HepG2 (cell line): ENCODE measurements around the gene KIAA0232. TPM values are rescaled to one million over a fixed set of nuclear protein-coding genes. Genes with fewer than 3 reads are reported as not detected.

Source experiments
- ATAC-seq: fragments of 200-7000 bp; cut with Tn5 transposase; 3 replicates; pipeline ENCODE4 v1.9.1; 2020; ENCODE audit warnings: mild to moderate bottlenecking, moderate library complexity
- BruUV-seq: library from RNA; stranded (reverse); fragments of 400-500 nt; replicated peaks from 2 replicates; lab custom pipeline; 2021; lab: Mats Ljungman, UMichigan
- CTCF ChIA-PET: fragments of 300-600 bp; formaldehyde crosslinking; extraction: SDS; loops from one replicate; lab custom pipeline; 2021; ENCODE audit warnings: low total read pairs, inconsistent platforms, low intra/inter-chr PET ratio; lab: Yijun Ruan, JAX
- POLR2A ChIA-PET: fragments of 350-600 bp; sonication (Branson Sonifier 250); formaldehyde crosslinking; loops from one replicate; lab custom pipeline; 2020; ENCODE audit warnings: antibody characterized with exemption, inconsistent platforms; lab: Yijun Ruan, JAX
- DNase-seq: peaks from one replicate; pipeline ENCODE4 v3.0.0-alpha.2; 2015; ENCODE audit warnings: low spot score
- FAIRE-seq: peaks from 3 replicates; lab custom pipeline; 2011; peaks lifted over from hg19 to GRCh38; lab: Jason Lieb, UNC
- H2AFZ ChIP-seq: one replicate; pipeline ENCODE4 v1.6.1; 2011; ENCODE audit warnings: low read length, inconsistent platforms
- H3K27ac ChIP-seq: fragments of 300-600 bp; 3 replicates; pipeline ENCODE4 v1.8.0; 2011; ENCODE audit warnings: mixed run types, mild to moderate bottlenecking, mixed read lengths, low read length, inconsistent platforms; ENCODE audit not compliant: insufficient read depth; ENCODE audit errors: extremely low read length
- H3K27me3 ChIP-seq, 2 experiments: fragments of 200-600 bp in 1 of 2; 2 replicates in 1 of 2; 3 replicates in 1 of 2; pipeline versions ENCODE4 v1.6.0 to v1.8.0; 2011; ENCODE audit warnings: low read length in 2 of 2, mild to moderate bottlenecking in 2 of 2, moderate library complexity in 2 of 2, inconsistent platforms in 1 of 2; ENCODE audit not compliant: insufficient read depth in 2 of 2, control insufficient read depth in 1 of 2
- H3K36me3 ChIP-seq, 2 experiments: fragments of 200-600 bp in 1 of 2; replicated peaks in 1 of 2; 2 replicates in 1 of 2; 3 replicates in 1 of 2; pipeline versions ENCODE4 v1.5.1 to v1.8.0; 2011; ENCODE audit warnings: low read length in 2 of 2, inconsistent platforms in 1 of 2; ENCODE audit not compliant: insufficient read depth in 2 of 2, control insufficient read depth in 1 of 2
- H3K4me1 ChIP-seq: 2 replicates; pipeline ENCODE4 v1.5.1; 2012; ENCODE audit warnings: low read length, inconsistent platforms; ENCODE audit not compliant: insufficient read depth
- H3K4me2 ChIP-seq: 2 replicates; pipeline ENCODE4 v1.6.0; 2011; ENCODE audit warnings: low read depth, low read length, inconsistent platforms
- H3K4me3 ChIP-seq, 3 experiments: fragments of 200-600 bp in 1 of 3; sonication (generic), shearing (Covaris generic) in 1 of 3; replicated peaks in 1 of 3; 2 replicates each; pipeline ENCODE4 v1.5.1; 2011 to 2016; ENCODE audit warnings: low read length in 3 of 3, inconsistent platforms in 2 of 3, low read depth in 2 of 3, mild to moderate bottlenecking in 2 of 3, control low read depth in 1 of 3, mixed read lengths in 1 of 3; ENCODE audit not compliant: insufficient read depth in 1 of 3
- H3K79me2 ChIP-seq: one replicate; pipeline ENCODE4 v1.6.1; 2011; ENCODE audit warnings: low read length, inconsistent platforms; ENCODE audit not compliant: insufficient read depth
- H3K9ac ChIP-seq: 2 replicates; pipeline ENCODE4 v1.6.0; 2011; ENCODE audit warnings: mild to moderate bottlenecking, low read depth, low read length, inconsistent platforms; ENCODE audit not compliant: insufficient read depth
- H3K9me3 ChIP-seq: 2 replicates; pipeline ENCODE4 v1.5.1; 2012; ENCODE audit warnings: mild to moderate bottlenecking, low read length
- H4K20me1 ChIP-seq: 2 replicates; pipeline ENCODE4 v1.6.0; 2011; ENCODE audit warnings: inconsistent platforms, mild to moderate bottlenecking, low read length, moderate library complexity; ENCODE audit not compliant: insufficient read depth
- CENPX ChIP-seq: sonication (generic); formaldehyde crosslinking; IDR thresholded peaks from 2 replicates; pipeline ENCODE4 v1.9.0; 2021; ENCODE audit warnings: mild to moderate bottlenecking, missing genetic modification reagents, moderate library complexity
- FOXK1 ChIP-seq: sonication (generic); formaldehyde crosslinking; IDR thresholded peaks from 2 replicates; pipeline ENCODE4 v1.4.0; 2020; ENCODE audit warnings: low read depth, missing genetic modification reagents, borderline replicate concordance
- IRX3 ChIP-seq: sonication (generic); formaldehyde crosslinking; IDR thresholded peaks from 2 replicates; pipeline ENCODE4 v1.8.1; 2023; ENCODE audit warnings: mild to moderate bottlenecking, low read depth, missing genetic modification reagents, borderline replicate concordance
- ISL2 ChIP-seq: sonication (generic); formaldehyde crosslinking; IDR thresholded peaks from 2 replicates; pipeline ENCODE4 v1.5.0; 2020; ENCODE audit warnings: missing genetic modification reagents
- ISX ChIP-seq: sonication (generic); formaldehyde crosslinking; conservative IDR thresholded peaks from 2 replicates; pipeline ENCODE4 v1.5.0; 2020; ENCODE audit warnings: missing genetic modification reagents
- MAFK ChIP-seq, 2 experiments: IDR thresholded peaks in 1 of 2; conservative IDR thresholded peaks in 1 of 2; 2 replicates each; pipeline ENCODE4 v1.6.1; 2011; ENCODE audit warnings: improper control_type of control experiment in 2 of 2, low read length in 2 of 2
- NR2F1 ChIP-seq, 2 experiments: fragments of 450-650 bp in 1 of 2; formaldehyde crosslinking in 1 of 2; IDR thresholded peaks; 2 replicates each; pipeline versions ENCODE4 v1.5.0 to v1.6.1; 2016 to 2020; ENCODE audit warnings: mild to moderate bottlenecking in 1 of 2, missing compliant biosample characterization in 1 of 2, missing genetic modification reagents in 1 of 2, moderate library complexity in 1 of 2
- POGZ ChIP-seq: sonication (generic); formaldehyde crosslinking; IDR thresholded peaks from 2 replicates; pipeline ENCODE4 v1.4.0; 2020; ENCODE audit warnings: mild to moderate bottlenecking, missing genetic modification reagents
- POLR2G ChIP-seq: fragments of 200-400 bp; formaldehyde crosslinking; IDR thresholded peaks from 2 replicates; pipeline ENCODE4 v1.6.1; 2018; ENCODE audit warnings: mild to moderate bottlenecking, low read depth, low read length, moderate library complexity
- SIX1 ChIP-seq: sonication (generic); formaldehyde crosslinking; IDR thresholded peaks from 2 replicates; pipeline ENCODE4 v1.4.0; 2020; ENCODE audit warnings: missing genetic modification reagents, borderline replicate concordance
- ZFP1 ChIP-seq: IDR thresholded peaks from 2 replicates; pipeline ENCODE4 v1.6.1; 2016
- ZNF121 ChIP-seq: sonication (generic); formaldehyde crosslinking; IDR thresholded peaks from 2 replicates; pipeline ENCODE4 v1.5.0; 2020; ENCODE audit warnings: mild to moderate bottlenecking, missing genetic modification reagents
- ZNF205 ChIP-seq: IDR thresholded peaks from 2 replicates; pipeline ENCODE4 v1.6.1; 2018; ENCODE audit warnings: missing biosample characterization, missing genetic modification reagents
- ZNF253 ChIP-seq: sonication (generic); formaldehyde crosslinking; IDR thresholded peaks from 2 replicates; pipeline ENCODE4 v1.8.0; 2022; ENCODE audit warnings: mild to moderate bottlenecking, missing genetic modification reagents, borderline replicate concordance
- ZNF7 ChIP-seq: IDR thresholded peaks from 2 replicates; pipeline ENCODE4 v1.6.1; 2016; ENCODE audit warnings: missing biosample characterization, missing genetic modification reagents
- ZNF772 ChIP-seq: sonication (generic); formaldehyde crosslinking; IDR thresholded peaks from 2 replicates; pipeline ENCODE4 v1.5.0; 2020; ENCODE audit warnings: mild to moderate bottlenecking, missing genetic modification reagents
- WGBS: methylation state at CpG from one replicate; pipeline ENCODE4 v1.1.6; 2017; ENCODE audit warnings: low lambda C conversion rate; 5-methylcytosine and 5-hydroxymethylcytosine counted together
- in situ Hi-C: cut with HindIII; loops from 2 replicates; pipeline ENCODE4 v1.10.0; 2017; ENCODE audit warnings: low pct_unique_long_range_greater_than_20kb; ENCODE audit not compliant: extremely low pct_ligation_motif_present
- intact Hi-C: fragments of 100-400 bp; cut with micrococcal nuclease; formaldehyde crosslinking; loops from one replicate; pipeline ENCODE4 v1.10.0; 2022; ENCODE audit not compliant: unreplicated experiment
- polyA plus RNA-seq, 8 experiments: library from polyadenylated mRNA; depleted of rRNA in 3 of 8; stranded (reverse) in 7 of 8; unstranded in 1 of 8; fragments of >200 nt; fragmentation: Illumina TruSeq in 4 of 8; extraction: Trizol in 4 of 8; gene quantifications; 2 replicates each; pipeline versions ENCODE4 v1.2.1 to v1.2.3, GENCODE V29; 2011 to 2016; ENCODE audit warnings: low read depth in 4 of 8, missing spikeins in 1 of 8, mixed read lengths in 1 of 8; ENCODE audit not compliant: insufficient read depth in 1 of 8
- total RNA-seq, 5 experiments: library from RNA; depleted of rRNA; stranded (reverse); fragments of >200 nt; fragmentation: Illumina TruSeq; extraction: Trizol; gene quantifications; 2 replicates each; pipeline ENCODE4 v1.2.3, GENCODE V29; 2016; ENCODE audit warnings: low read depth in 1 of 5
- TF ChIP-seq, protein P1 (sequence below): sonication (generic); formaldehyde crosslinking; IDR thresholded peaks from 2 replicates; pipeline ENCODE4 v1.4.0; 2020; ENCODE audit warnings: missing genetic modification reagents
- TF ChIP-seq, protein P2 (sequence below): sonication (generic); formaldehyde crosslinking; IDR thresholded peaks from 2 replicates; pipeline ENCODE4 v1.4.0; 2020; ENCODE audit warnings: missing genetic modification reagents
- TF ChIP-seq, protein P3 (sequence below): sonication (generic); formaldehyde crosslinking; IDR thresholded peaks from 2 replicates; pipeline ENCODE4 v1.4.0; 2020; ENCODE audit warnings: low read depth, mild to moderate bottlenecking, missing genetic modification reagents

The KIAA0232 gene
- total and polyA plus RNA-seq, 2 of the 13 experiments (the other 11 are each of a cell fraction or from before 2014, with no cell fraction given): 7.8 to 17.1 TPM

DNA sequence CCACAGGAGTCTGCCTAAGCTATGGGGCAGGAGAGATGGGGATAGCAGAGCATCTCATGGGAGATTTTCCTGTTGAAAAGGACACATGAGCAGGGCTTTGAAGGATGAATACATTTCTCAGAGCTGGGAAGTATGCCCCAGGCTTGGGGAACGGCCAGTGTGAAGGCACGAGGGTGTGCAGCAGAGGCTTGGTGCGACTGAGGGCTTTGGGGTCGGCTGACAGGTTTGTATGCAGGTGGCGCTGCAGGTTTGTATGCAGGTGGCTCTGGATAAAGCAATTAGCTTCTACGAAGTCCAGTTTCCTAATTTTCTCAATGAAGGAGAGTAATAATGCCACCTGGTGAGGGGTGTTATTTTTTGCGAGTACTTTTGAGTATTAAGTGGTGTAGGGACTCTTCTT, 6.8 kb upstream of the KIAA0232 start:
- in situ Hi-C loops: no loop called here
- Histone ChIP-seq H3K36me3 (no peaks in the 10 kb centered on the region), H4K20me1 (no peaks in the 10 kb centered on the region), H3K9me3 (no peaks in the 10 kb centered on the region), H3K27me3 (no peaks in the 10 kb centered on the region), H2AFZ (no peak overlapping the region), H3K9ac (no peak overlapping the region), H3K4me3 (no peak overlapping the region), H3K4me2 (no peak overlapping the region), H3K79me2 (no peaks in the 10 kb centered on the region), H3K27ac (no peak overlapping the region), H3K4me1 (peaks cover 96% of the 10 kb centered on the region)
- 26% methylated on average over 4 of the region's 7 CpGs for WGBS
- TF ChIP-seq, protein P1, sequence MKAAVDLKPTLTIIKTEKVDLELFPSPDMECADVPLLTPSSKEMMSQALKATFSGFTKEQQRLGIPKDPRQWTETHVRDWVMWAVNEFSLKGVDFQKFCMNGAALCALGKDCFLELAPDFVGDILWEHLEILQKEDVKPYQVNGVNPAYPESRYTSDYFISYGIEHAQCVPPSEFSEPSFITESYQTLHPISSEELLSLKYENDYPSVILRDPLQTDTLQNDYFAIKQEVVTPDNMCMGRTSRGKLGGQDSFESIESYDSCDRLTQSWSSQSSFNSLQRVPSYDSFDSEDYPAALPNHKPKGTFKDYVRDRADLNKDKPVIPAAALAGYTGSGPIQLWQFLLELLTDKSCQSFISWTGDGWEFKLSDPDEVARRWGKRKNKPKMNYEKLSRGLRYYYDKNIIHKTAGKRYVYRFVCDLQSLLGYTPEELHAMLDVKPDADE (CRISPR knock-in tag): no peak
- TF ChIP-seq ISX (CRISPR knock-in tag) (no peak), ZNF205 (CRISPR knock-in tag) (no peak), ZNF772 (CRISPR knock-in tag) (no peak), ISL2 (CRISPR knock-in tag) (no peak), POLR2G (no peak), MAFK (conservative IDR thresholded peaks at IDR 0.05 in 1 of 2, IDR thresholded peaks at IDR 0.05 in 1 of 2; ENCODE audit: low read length in 2 of 2) (no peak), NR2F1 (CRISPR knock-in tag; IDR thresholded peaks at IDR 0.05) (no peak), SIX1 (CRISPR knock-in tag) (no peak), FOXK1 (CRISPR knock-in tag) (no peak), ZNF253 (no peak), IRX3 (CRISPR knock-in tag) (no peak), ZNF7 (CRISPR knock-in tag) (no peak), POGZ (no peak), ZFP1 (no peak), CENPX (no peak), ZNF121 (CRISPR knock-in tag) (no peak)
- TF ChIP-seq, protein P2, sequence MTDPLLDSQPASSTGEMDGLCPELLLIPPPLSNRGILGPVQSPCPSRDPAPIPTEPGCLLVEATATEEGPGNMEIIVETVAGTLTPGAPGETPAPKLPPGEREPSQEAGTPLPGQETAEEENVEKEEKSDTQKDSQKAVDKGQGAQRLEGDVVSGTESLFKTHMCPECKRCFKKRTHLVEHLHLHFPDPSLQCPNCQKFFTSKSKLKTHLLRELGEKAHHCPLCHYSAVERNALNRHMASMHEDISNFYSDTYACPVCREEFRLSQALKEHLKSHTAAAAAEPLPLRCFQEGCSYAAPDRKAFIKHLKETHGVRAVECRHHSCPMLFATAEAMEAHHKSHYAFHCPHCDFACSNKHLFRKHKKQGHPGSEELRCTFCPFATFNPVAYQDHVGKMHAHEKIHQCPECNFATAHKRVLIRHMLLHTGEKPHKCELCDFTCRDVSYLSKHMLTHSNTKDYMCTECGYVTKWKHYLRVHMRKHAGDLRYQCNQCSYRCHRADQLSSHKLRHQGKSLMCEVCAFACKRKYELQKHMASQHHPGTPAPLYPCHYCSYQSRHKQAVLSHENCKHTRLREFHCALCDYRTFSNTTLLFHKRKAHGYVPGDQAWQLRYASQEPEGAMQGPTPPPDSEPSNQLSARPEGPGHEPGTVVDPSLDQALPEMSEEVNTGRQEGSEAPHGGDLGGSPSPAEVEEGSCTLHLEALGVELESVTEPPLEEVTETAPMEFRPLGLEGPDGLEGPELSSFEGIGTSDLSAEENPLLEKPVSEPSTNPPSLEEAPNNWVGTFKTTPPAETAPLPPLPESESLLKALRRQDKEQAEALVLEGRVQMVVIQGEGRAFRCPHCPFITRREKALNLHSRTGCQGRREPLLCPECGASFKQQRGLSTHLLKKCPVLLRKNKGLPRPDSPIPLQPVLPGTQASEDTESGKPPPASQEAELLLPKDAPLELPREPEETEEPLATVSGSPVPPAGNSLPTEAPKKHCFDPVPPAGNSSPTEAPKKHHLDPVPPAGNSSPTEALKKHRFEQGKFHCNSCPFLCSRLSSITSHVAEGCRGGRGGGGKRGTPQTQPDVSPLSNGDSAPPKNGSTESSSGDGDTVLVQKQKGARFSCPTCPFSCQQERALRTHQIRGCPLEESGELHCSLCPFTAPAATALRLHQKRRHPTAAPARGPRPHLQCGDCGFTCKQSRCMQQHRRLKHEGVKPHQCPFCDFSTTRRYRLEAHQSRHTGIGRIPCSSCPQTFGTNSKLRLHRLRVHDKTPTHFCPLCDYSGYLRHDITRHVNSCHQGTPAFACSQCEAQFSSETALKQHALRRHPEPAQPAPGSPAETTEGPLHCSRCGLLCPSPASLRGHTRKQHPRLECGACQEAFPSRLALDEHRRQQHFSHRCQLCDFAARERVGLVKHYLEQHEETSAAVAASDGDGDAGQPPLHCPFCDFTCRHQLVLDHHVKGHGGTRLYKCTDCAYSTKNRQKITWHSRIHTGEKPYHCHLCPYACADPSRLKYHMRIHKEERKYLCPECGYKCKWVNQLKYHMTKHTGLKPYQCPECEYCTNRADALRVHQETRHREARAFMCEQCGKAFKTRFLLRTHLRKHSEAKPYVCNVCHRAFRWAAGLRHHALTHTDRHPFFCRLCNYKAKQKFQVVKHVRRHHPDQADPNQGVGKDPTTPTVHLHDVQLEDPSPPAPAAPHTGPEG (CRISPR knock-in tag): no peak
- TF ChIP-seq, protein P3, sequence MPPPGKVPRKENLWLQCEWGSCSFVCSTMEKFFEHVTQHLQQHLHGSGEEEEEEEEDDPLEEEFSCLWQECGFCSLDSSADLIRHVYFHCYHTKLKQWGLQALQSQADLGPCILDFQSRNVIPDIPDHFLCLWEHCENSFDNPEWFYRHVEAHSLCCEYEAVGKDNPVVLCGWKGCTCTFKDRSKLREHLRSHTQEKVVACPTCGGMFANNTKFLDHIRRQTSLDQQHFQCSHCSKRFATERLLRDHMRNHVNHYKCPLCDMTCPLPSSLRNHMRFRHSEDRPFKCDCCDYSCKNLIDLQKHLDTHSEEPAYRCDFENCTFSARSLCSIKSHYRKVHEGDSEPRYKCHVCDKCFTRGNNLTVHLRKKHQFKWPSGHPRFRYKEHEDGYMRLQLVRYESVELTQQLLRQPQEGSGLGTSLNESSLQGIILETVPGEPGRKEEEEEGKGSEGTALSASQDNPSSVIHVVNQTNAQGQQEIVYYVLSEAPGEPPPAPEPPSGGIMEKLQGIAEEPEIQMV (CRISPR knock-in tag): no peak
- ATAC-seq (no peak), DNase-seq (no peak), FAIRE-seq (no peak)
- BruUV-seq: no TSS peak
- ChIA-PET POLR2A (interaction anchor here (1.3 to 1.8 kb wide), 3 partner anchors 8 to 22 kb away, joined by 4 to 6 read pairs (median 5); no protein-coding TSS in a partner anchor), CTCF (no interaction called here)
- intact Hi-C loops: no loop called here
